RCC 7860 (cell line): ENCODE data around the gene SLC6A17.

Experiments used
- DNase-seq: peaks from one replicate; pipeline ENCODE4 v3.0.0-alpha.2; 2015; ENCODE audit warnings: low spot score
- FAIRE-seq: peaks from 2 replicates; lab custom pipeline; 2012; peaks lifted over from hg19 to GRCh38; lab: Jason Lieb, UNC

The SLC6A17 gene

GRCh38 chr1:110170766-110171733, 20.8 kb downstream of the SLC6A17 start:
- FAIRE-seq, result no peak
- DNase-seq, result no peak

- no peak for FAIRE-seq
Measured at GRCh38 chr1:110172001-110172400, 21.7 kb downstream of the SLC6A17 start.

GRCh38 chr1:110173466-110174105, 23.3 kb downstream of the SLC6A17 start:
- no peak for FAIRE-seq
- no peak for DNase-seq

More at GRCh38 chr1:110172001-110172400, 21.7 kb downstream of the SLC6A17 start:
- DNase-seq, result no peak

- no peak for FAIRE-seq
- DNase-seq, result no peak
Measured at GRCh38 chr1:110174961-110175360, 24.7 kb downstream of the SLC6A17 start.

- FAIRE-seq, result no peak
- DNase-seq, result no peak
Measured at GRCh38 chr1:110176299-110176956, 26.1 kb downstream of the SLC6A17 start.

GRCh38 chr1:110177775-110178174, 27.5 kb downstream of the SLC6A17 start:
- no peak for FAIRE-seq
- no peak for DNase-seq

GRCh38 chr1:110183642-110184167, 33.4 kb downstream of the SLC6A17 start:
- DNase-seq (no peak), FAIRE-seq (no peak)

- FAIRE-seq, result no peak
- DNase-seq, result no peak
Measured at GRCh38 chr1:110184446-110184845, 34.2 kb downstream of the SLC6A17 start.

GRCh38 chr1:110185181-110185580, 34.9 kb downstream of the SLC6A17 start:
- DNase-seq (no peak), FAIRE-seq (no peak)

- DNase-seq (no peak), FAIRE-seq (no peak)
Measured at GRCh38 chr1:110186558-110186957, 36.3 kb downstream of the SLC6A17 start.

- DNase-seq (no peak), FAIRE-seq (no peak)
Measured at GRCh38 chr1:110187139-110187890, 37.0 kb downstream of the SLC6A17 start.

GRCh38 chr1:110188035-110188618, 37.8 kb downstream of the SLC6A17 start:
- no peak for FAIRE-seq
- DNase-seq, result no peak

- no peak for DNase-seq
- FAIRE-seq, result no peak
Measured at GRCh38 chr1:110189181-110189580, 38.9 kb downstream of the SLC6A17 start.

GRCh38 chr1:110190282-110190929, 40.1 kb downstream of the SLC6A17 start:
- FAIRE-seq (no peak), DNase-seq (no peak)

GRCh38 chr1:110192541-110192940, 42.2 kb downstream of the SLC6A17 start:
- FAIRE-seq (no peak), DNase-seq (no peak)

GRCh38 chr1:110195196-110195595, 44.9 kb downstream of the SLC6A17 start:
- FAIRE-seq (no peak), DNase-seq (no peak)

GRCh38 chr1:110196917-110197765, 46.8 kb downstream of the SLC6A17 start:
- no peak for FAIRE-seq
- peak; percentile 65 for DNase-seq

GRCh38 chr1:110197905-110198629, 47.8 kb downstream of the SLC6A17 start:
- FAIRE-seq (no peak), DNase-seq (no peak)
